GM23338 (cell line): ENCODE measurements around the gene LAMA1.

Experiments used
- EZH2 ChIP-seq: fragments of 200-600 bp; sonication (generic); IDR thresholded peaks from one replicate; pipeline ENCODE4 v1.8.0; 2017; ENCODE audit warnings: antibody characterized with exemption, mild to moderate bottlenecking, low read depth; ENCODE audit not compliant: unreplicated experiment
- POLR2AphosphoS5 ChIP-seq: IDR thresholded peaks from 2 replicates; pipeline ENCODE4 v1.6.1; 2016; ENCODE audit warnings: antibody characterized with exemption, low read depth
- TF ChIP-seq, protein P1 (sequence below), 2 experiments: fragments of 200-600 bp in 1 of 2; sonication (generic) in 1 of 2; conservative IDR thresholded peaks; 2 replicates each; pipeline versions ENCODE4 v1.5.1 to v1.6.1; 2016 to 2017; ENCODE audit warnings: antibody characterized with exemption in 2 of 2, low read depth in 2 of 2, mild to moderate bottlenecking in 2 of 2, moderate library complexity in 1 of 2

DNA sequence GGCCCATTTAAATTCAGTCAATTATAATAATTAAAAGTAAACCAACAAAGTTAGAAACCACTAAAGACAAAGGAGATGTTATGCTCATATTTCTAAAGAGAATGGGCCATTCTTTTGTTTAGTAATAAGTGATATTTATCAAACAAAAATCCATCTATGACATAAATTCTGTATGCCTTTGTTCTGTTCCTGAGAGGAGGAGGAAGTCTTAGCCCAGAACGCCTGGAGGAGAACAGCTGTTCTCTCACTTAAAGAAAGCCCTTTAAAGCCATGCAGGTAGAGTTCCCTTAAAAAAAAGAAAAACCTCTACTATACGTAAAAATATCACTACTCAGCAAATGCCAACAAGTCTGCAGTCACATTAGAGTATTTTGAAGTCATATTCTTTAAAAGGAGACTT lies 15.5 kb downstream of the LAMA1 start:
- TF ChIP-seq, protein P1, sequence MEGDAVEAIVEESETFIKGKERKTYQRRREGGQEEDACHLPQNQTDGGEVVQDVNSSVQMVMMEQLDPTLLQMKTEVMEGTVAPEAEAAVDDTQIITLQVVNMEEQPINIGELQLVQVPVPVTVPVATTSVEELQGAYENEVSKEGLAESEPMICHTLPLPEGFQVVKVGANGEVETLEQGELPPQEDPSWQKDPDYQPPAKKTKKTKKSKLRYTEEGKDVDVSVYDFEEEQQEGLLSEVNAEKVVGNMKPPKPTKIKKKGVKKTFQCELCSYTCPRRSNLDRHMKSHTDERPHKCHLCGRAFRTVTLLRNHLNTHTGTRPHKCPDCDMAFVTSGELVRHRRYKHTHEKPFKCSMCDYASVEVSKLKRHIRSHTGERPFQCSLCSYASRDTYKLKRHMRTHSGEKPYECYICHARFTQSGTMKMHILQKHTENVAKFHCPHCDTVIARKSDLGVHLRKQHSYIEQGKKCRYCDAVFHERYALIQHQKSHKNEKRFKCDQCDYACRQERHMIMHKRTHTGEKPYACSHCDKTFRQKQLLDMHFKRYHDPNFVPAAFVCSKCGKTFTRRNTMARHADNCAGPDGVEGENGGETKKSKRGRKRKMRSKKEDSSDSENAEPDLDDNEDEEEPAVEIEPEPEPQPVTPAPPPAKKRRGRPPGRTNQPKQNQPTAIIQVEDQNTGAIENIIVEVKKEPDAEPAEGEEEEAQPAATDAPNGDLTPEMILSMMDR (conservative IDR thresholded peaks at IDR 0.05; ENCODE audit: low read depth in 2 of 2): no peak
- TF ChIP-seq EZH2: no peak
- TF ChIP-seq POLR2AphosphoS5: no peak
